ENCODE results near the gene CSF2RB. TPM values are rescaled to one million over a fixed set of nuclear protein-coding genes. Genes with fewer than 3 reads are reported as not detected.
"Not testable (repeated sequence)": the region's sequence is repeated elsewhere in the genome, so short reads cannot be mapped to it uniquely, and the experiment has no call there.

CSF2RB gene
- total and polyA plus RNA-seq, 2 of the 13 experiments (the other 11 are each of a cell fraction or from before 2014, with no cell fraction given): not detected

GRCh38 chr22:36989012-36989411 lies 75.6 kb downstream of the CSF2RB start:
- H3K27ac ChIP-seq (ENCODE audit: extremely low read length, insufficient read depth, low read length); POLR2A ChIA-PET; H3K79me2 ChIP-seq (ENCODE audit: insufficient read depth, low read length); CTCF ChIA-PET (ENCODE audit: low intra/inter-chr PET ratio, low total read pairs); H3K4me2 ChIP-seq (ENCODE audit: low read depth, low read length); H3K36me3 ChIP-seq (replicated peaks in 1 of 2; ENCODE audit: control insufficient read depth in 1 of 2, insufficient read depth in 2 of 2, low read length in 2 of 2); H3K4me3 ChIP-seq (replicated peaks in 1 of 3; ENCODE audit: insufficient read depth in 1 of 3, low read depth in 2 of 3, low read length in 3 of 3); DNase-seq (ENCODE audit: low spot score); H3K4me1 ChIP-seq (ENCODE audit: insufficient read depth, low read length); ATAC-seq; FAIRE-seq; BruUV-seq (replicated peaks); H3K9ac ChIP-seq (ENCODE audit: insufficient read depth, low read depth, low read length); H2AFZ ChIP-seq (ENCODE audit: low read length); in situ Hi-C loops (cut with HindIII; ENCODE audit: extremely low pct_ligation_motif_present, low pct_unique_long_range_greater_than_20kb); H4K20me1 ChIP-seq (ENCODE audit: insufficient read depth, low read length): not testable (repeated sequence)
- 32% methylated on average over 4 of the region's 4 CpGs for WGBS (ENCODE audit: low lambda C conversion rate)
- peaks cover 14% of the 10 kb centered on the region for H3K9me3 ChIP-seq (ENCODE audit: low read length)
- peaks cover 2 to 26% of the 10 kb centered on the region in 2 experiments; a peak in 3 of 5 replicates for H3K27me3 ChIP-seq (ENCODE audit: control insufficient read depth in 1 of 2, insufficient read depth in 2 of 2, low read length in 2 of 2)
- intact Hi-C loops (cut with micrococcal nuclease; ENCODE audit: unreplicated experiment): loop anchor here (5.0 kb wide), 1 partner anchor 33 kb away; no protein-coding TSS in a partner anchor

Other genes with a start within 250 kb of the CSF2RB start
- gene CACNG2, start 209.9 kb upstream of the CSF2RB start, total RNA-seq (2016; rRNA removed; fragmentation: Illumina TruSeq; extraction: Trizol): not detected in 2 replicates
- gene CACNG2, start 209.9 kb upstream of the CSF2RB start, polyA plus RNA-seq (2011; rRNA removed): not detected in 2 replicates
- gene IFT27, start 137.5 kb upstream of the CSF2RB start, total RNA-seq (2016; rRNA removed; fragmentation: Illumina TruSeq; extraction: Trizol): 0.33 TPM in 1 of 2 replicates, not detected in the other
- gene IFT27, start 137.5 kb upstream of the CSF2RB start, polyA plus RNA-seq (2011; rRNA removed): 0.25 and 0.33 TPM in 2 replicates
- gene PVALB, start 96.6 kb upstream of the CSF2RB start, total RNA-seq (2016; rRNA removed; fragmentation: Illumina TruSeq; extraction: Trizol): not detected in 2 replicates
- not detected in 2 replicates for gene PVALB, start 96.6 kb upstream of the CSF2RB start, polyA plus RNA-seq (2011; rRNA removed)
- not detected in 2 replicates for gene NCF4, start 52.6 kb upstream of the CSF2RB start, total RNA-seq (2016; rRNA removed; fragmentation: Illumina TruSeq; extraction: Trizol)
- gene NCF4, start 52.6 kb upstream of the CSF2RB start, polyA plus RNA-seq (2011; rRNA removed): not detected in 2 replicates
- 44.1 and 44.6 TPM in 2 replicates for gene TST, start 105.8 kb downstream of the CSF2RB start, total RNA-seq (2016; rRNA removed; fragmentation: Illumina TruSeq; extraction: Trizol)
- gene TST, start 105.8 kb downstream of the CSF2RB start, polyA plus RNA-seq (2011; rRNA removed): 63.6 and 86.4 TPM in 2 replicates
- 94.8 and 133 TPM in 2 replicates for gene MPST, start 106.1 kb downstream of the CSF2RB start, total RNA-seq (2016; rRNA removed; fragmentation: Illumina TruSeq; extraction: Trizol)
- 141 and 191 TPM in 2 replicates for gene MPST, start 106.1 kb downstream of the CSF2RB start, polyA plus RNA-seq (2011; rRNA removed)
- gene KCTD17, start 138.1 kb downstream of the CSF2RB start, total RNA-seq (2016; rRNA removed; fragmentation: Illumina TruSeq; extraction: Trizol): 4.5 and 5.3 TPM in 2 replicates
- 11.7 and 17.4 TPM in 2 replicates for gene KCTD17, start 138.1 kb downstream of the CSF2RB start, polyA plus RNA-seq (2011; rRNA removed)
- gene TMPRSS6, start 196.1 kb downstream of the CSF2RB start, total RNA-seq (2016; rRNA removed; fragmentation: Illumina TruSeq; extraction: Trizol): 1.5 and 4.2 TPM in 2 replicates
- gene TMPRSS6, start 196.1 kb downstream of the CSF2RB start, polyA plus RNA-seq (2011; rRNA removed): 4.8 and 8.5 TPM in 2 replicates
- not detected in 2 replicates for gene IL2RB, start 236.3 kb downstream of the CSF2RB start, total RNA-seq (2016; rRNA removed; fragmentation: Illumina TruSeq; extraction: Trizol)
- 0.05 TPM in 1 of 2 replicates, not detected in the other for gene IL2RB, start 236.3 kb downstream of the CSF2RB start, polyA plus RNA-seq (2011; rRNA removed)

Measured in HepG2 (cell line).